GM18858 (cell line): ENCODE data around the gene UBALD2.

Experiments used
- ATAC-seq: cut with Tn5 transposase; IDR thresholded peaks from one replicate; pipeline ENCODE4 v1.9.1; 2021; ENCODE audit not compliant: unreplicated experiment

UBALD2 gene

GRCh38 chr17:76314392-76315227 is 49.5 kb downstream of the UBALD2 start:
- ATAC-seq, result no peak

GRCh38 chr17:76317535-76317934 is 52.4 kb downstream of the UBALD2 start:
- no peak for ATAC-seq

- no peak for ATAC-seq
Observed at GRCh38 chr17:76318586-76318985, 53.4 kb downstream of the UBALD2 start.
